Brain microvascular endothelial cell (primary cell): ENCODE measurements around the gene OR7E24.
A peak's percentile ranks its signal among the peaks of the same experiment; 100 is the strongest.

ENCODE experiments used
- DNase-seq: peaks from one replicate; pipeline ENCODE4 v3.0.0-alpha.2; 2020
- H3K27ac ChIP-seq: fragments of 250-450 bp; sonication (Bioruptor Pico); 2 replicates; pipeline ENCODE4 v1.5.1; 2020; ENCODE audit warnings: mild to moderate bottlenecking, moderate library complexity
- H3K27me3 ChIP-seq: fragments of 250-450 bp; sonication (Bioruptor Pico); replicated peaks from 2 replicates; pipeline ENCODE4 v1.5.1; 2020; ENCODE audit warnings: mild to moderate bottlenecking
- H3K36me3 ChIP-seq: fragments of 250-450 bp; sonication (Bioruptor Pico); replicated peaks from 2 replicates; pipeline ENCODE4 v1.5.1; 2020; ENCODE audit warnings: mild to moderate bottlenecking
- H3K4me3 ChIP-seq: 2 replicates; pipeline ENCODE4 v1.5.1; 2011; ENCODE audit warnings: low read depth, mild to moderate bottlenecking, control low read depth, low read length, moderate library complexity
- in situ Hi-C: cut with HindIII; loops from 2 replicates; pipeline ENCODE4 v1.10.0; 2017; ENCODE audit warnings: low sequenced_read_pairs, low pct_ligation_motif_present
- TF ChIP-seq, protein P1 (sequence below): IDR thresholded peaks from 2 replicates; pipeline ENCODE4 v1.5.1; 2011; ENCODE audit warnings: low read depth, mild to moderate bottlenecking, moderate library complexity, low read length, control low read depth, inconsistent platforms; ENCODE audit errors: missing control alignments

Gene OR7E24

DNA sequence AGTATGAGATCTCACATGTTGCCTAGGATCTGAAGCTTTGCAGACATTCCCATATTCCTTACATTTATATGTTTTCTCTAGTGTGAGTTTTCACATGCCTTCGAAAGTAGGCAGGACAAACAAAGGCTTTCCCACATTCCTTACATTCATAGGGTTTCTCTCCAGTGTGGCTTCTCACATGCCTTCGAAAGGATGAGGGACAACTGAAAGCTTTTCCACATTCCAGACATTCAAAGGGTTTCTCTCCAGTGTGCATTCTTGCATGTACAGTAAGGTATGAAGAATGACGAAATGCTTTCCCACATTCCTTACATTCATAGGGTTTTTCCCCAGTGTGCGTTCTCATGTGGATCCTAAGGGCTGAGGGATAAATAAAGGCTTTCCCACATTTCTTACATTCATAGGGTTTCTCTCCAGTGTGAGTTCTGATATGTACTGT lies 44.7 kb downstream of the OR7E24 start:
- no peak for DNase-seq
- peaks cover 64% of the 10 kb centered on the region for H3K36me3 ChIP-seq
- H3K4me3 ChIP-seq, result no peak overlapping the region
- H3K27ac ChIP-seq, result no peak overlapping the region
- in situ Hi-C loops, result no loop called here
- H3K27me3 ChIP-seq, result no peaks in the 10 kb centered on the region
- TF ChIP-seq, protein P1, sequence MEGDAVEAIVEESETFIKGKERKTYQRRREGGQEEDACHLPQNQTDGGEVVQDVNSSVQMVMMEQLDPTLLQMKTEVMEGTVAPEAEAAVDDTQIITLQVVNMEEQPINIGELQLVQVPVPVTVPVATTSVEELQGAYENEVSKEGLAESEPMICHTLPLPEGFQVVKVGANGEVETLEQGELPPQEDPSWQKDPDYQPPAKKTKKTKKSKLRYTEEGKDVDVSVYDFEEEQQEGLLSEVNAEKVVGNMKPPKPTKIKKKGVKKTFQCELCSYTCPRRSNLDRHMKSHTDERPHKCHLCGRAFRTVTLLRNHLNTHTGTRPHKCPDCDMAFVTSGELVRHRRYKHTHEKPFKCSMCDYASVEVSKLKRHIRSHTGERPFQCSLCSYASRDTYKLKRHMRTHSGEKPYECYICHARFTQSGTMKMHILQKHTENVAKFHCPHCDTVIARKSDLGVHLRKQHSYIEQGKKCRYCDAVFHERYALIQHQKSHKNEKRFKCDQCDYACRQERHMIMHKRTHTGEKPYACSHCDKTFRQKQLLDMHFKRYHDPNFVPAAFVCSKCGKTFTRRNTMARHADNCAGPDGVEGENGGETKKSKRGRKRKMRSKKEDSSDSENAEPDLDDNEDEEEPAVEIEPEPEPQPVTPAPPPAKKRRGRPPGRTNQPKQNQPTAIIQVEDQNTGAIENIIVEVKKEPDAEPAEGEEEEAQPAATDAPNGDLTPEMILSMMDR, result no peak

- Histone ChIP-seq H3K4me3 (no peak overlapping the region), H3K36me3 (peaks cover 73% of the 10 kb centered on the region), H3K27me3 (no peaks in the 10 kb centered on the region), H3K27ac (peak overlapping the region; percentile 21)
- TF ChIP-seq, protein P1, result no peak
- in situ Hi-C loops, result no loop called here
- no peak for DNase-seq
Observed at GRCh38 chr19:9296336-9296735, 45.6 kb downstream of the OR7E24 start.
